Stromal cell of bone marrow (primary cell): ENCODE measurements around the gene SLC7A9.
"Not testable (repeated sequence)": the region's sequence is repeated elsewhere in the genome, so short reads cannot be mapped to it uniquely, and the experiment has no call there.

ENCODE experiments used
- DNase-seq: peaks from one replicate; pipeline ENCODE4 v3.0.0-alpha.2; 2012; ENCODE audit warnings: low read depth

The SLC7A9 gene

GRCh38 chr19:32789429-32789828, 80.1 kb downstream of the SLC7A9 start:
- DNase-seq: no peak

- DNase-seq: not testable (repeated sequence)
Measured at GRCh38 chr19:32787895-32788294, 81.7 kb downstream of the SLC7A9 start.

GRCh38 chr19:32787161-32787813, 82.3 kb downstream of the SLC7A9 start:
- not testable (repeated sequence) for DNase-seq

GRCh38 chr19:32782089-32782488, 87.5 kb downstream of the SLC7A9 start:
- not testable (repeated sequence) for DNase-seq

GRCh38 chr19:32781280-32781679, 88.3 kb downstream of the SLC7A9 start:
- no peak for DNase-seq
